Ectodermal cell (in vitro differentiated cells): ENCODE results near the gene NKG7.

Experiments
- H3K27ac ChIP-seq: 2 replicates; pipeline ENCODE4 v1.7.0; 2013; ENCODE audit warnings: mild to moderate bottlenecking, low read depth, low read length; ENCODE audit not compliant: insufficient read depth, poor library complexity, severe bottlenecking
- H3K27me3 ChIP-seq: 2 replicates; pipeline ENCODE4 v1.7.0; 2013; ENCODE audit warnings: mild to moderate bottlenecking, low read length; ENCODE audit not compliant: insufficient read depth, control insufficient read depth, poor library complexity, severe bottlenecking
- H3K36me3 ChIP-seq: one replicate; pipeline ENCODE4 v1.7.0; 2013; ENCODE audit warnings: low read length; ENCODE audit not compliant: control insufficient read depth, insufficient read depth
- H3K4me1 ChIP-seq: one replicate; pipeline ENCODE4 v1.7.0; 2013; ENCODE audit warnings: low read length; ENCODE audit not compliant: control insufficient read depth, insufficient read depth
- H3K4me3 ChIP-seq: 2 replicates; pipeline ENCODE4 v1.7.0; 2013; ENCODE audit warnings: low read depth, low read length, control low read depth; ENCODE audit not compliant: insufficient read depth
- H3K9me3 ChIP-seq: 2 replicates; pipeline ENCODE4 v1.7.0; 2013; ENCODE audit warnings: mild to moderate bottlenecking, low read length, moderate library complexity; ENCODE audit not compliant: control insufficient read depth
- whole genome bisulfite sequencing, 2 experiments: methylation state at CpG; one replicate each; pipeline ENCODE4 v1.1.7; 2013; ENCODE audit warnings: missing lambda C conversion rate in 2 of 2; 5-methylcytosine and 5-hydroxymethylcytosine counted together

Gene NKG7

DNA sequence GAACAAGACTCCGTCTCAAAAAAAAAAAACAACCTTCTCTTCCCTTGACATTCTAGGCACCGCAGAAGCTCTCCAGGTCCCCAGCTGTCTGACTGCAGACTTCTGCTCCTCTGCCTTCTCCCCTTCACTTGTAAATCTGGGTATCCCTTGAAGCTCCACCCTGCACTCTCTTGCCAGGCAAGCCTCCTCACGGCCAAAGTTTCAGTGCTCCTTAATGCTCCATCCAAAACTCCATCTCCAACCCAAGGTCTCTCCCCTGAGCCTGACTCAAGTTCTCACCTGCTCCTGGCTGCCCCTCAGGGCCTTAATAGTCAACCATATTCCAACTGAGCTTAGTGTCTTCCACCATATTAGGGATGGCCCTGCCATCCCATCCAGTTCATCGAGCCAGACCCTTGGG is 2.2 kb downstream of the NKG7 start:
- 90 to 93% methylated on average over 4 of the region's 4 CpGs for WGBS, 2 experiments
- H3K9me3 ChIP-seq: no peaks in the 10 kb centered on the region

DNA sequence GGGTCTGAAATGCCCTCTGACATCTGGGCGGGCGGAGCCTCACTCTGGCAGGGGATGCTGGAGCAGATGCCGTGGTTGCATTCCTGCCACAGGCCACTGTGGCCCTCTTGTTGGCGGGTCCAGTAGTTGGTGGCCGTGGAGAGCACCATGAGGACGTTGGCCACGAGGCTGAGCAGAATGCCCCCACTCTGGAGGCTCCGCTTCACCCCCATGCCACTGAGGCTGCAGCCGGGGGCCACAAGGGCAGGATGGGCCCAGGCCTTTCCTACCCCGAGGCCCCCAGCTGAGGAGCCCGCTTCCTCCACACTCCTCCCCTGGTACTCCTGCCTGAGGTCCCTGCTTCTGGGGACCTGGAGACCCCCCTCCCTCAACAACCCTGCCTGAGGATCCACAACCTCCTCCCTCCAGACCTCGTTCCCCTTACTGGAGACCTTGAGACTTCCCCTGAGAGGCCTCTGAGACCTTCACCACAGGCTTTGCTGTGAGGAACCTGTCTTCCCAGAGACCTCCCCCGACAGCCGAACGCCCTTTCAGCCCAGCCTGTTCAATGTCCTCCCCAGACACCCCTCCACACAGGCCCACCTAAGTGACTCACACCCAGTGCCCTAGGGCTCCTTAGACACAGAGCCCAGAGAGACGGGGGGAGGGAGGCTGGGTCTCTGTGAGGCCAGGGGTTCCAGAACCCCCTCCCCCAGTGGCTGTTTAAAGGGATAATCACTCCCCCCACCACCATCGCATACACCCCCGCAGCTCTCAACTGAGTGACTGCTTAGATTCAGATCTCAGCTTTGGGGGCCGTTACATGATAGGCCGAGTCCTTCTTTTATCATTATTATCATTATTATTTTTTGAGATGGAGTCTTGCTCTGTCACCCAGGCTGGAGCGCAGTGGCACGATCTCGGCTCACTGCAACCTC is 3.8 kb downstream of the NKG7 start, which contains the start of gene CLDND2:
Gene CLDND2 (minus strand): TSS at position 638 of the 917 bp plus-strand sequence. CDS start 426 bp downstream, at position 212.
- H3K27ac ChIP-seq: peak within 1 kb of the TSS; percentile 89

More for the DNA sequence above, 2.2 kb downstream of the NKG7 start:
- no peak overlapping the region for H3K4me3 ChIP-seq
- no peak overlapping the region for H3K27ac ChIP-seq
- H3K27me3 ChIP-seq: no peaks in the 10 kb centered on the region
- H3K36me3 ChIP-seq: no peaks in the 10 kb centered on the region
- peaks cover 16% of the 10 kb centered on the region for H3K4me1 ChIP-seq

DNA sequence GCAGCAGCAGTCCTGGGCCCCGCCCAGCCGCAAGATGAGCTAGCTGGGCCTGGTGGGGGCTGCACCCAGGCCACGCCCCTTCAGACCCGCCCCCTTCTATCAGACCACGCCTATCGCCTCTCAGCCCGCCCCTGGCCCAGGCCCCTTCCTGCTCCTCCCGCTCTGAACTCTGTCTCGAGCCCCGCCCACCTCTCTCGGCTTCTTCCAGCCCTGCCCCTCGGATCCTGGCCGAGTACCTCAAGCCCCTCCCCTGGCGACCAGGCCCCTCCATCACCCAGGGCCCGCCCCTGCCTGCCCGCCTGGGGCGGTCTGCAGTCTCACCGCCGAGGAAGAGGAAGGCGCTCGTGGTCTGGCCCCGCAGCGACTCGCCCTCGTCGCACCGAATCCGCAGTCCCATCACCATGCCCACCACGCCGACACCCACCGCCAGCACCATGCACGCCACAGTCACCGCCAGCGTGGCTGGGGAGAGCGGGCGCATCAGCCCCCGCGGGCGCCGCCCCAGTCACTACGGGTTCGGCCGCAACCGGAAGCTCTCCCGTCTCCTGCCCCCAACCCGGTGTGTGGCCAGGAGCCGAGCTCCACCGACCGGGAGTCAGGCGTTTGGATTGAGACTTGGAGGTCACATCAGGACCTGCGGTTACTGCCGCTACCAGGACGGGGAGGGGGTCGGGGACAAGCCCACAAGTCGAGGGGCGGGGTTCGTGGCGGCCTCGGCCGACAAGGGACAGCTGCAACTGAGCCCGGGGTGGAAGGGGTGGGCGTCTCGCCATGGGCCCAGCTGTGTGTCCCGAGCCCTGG is 4.7 kb downstream of the NKG7 start:
- no peaks in the 10 kb centered on the region for H3K27me3 ChIP-seq
- WGBS, 2 experiments: 0% methylated on average over 64 of the region's 64 CpGs
- H3K4me1 ChIP-seq: peaks cover 16% of the 10 kb centered on the region
- no peaks in the 10 kb centered on the region for H3K9me3 ChIP-seq
- H3K36me3 ChIP-seq: no peaks in the 10 kb centered on the region
- peak overlapping the region; percentile 89 for H3K27ac ChIP-seq
- peak overlapping the region; percentile 86 for H3K4me3 ChIP-seq

More for the DNA sequence above, 3.8 kb downstream of the NKG7 start, which contains the start of gene CLDND2:
- peak within 1 kb of the TSS; percentile 86 for H3K4me3 ChIP-seq
- no peaks in the 10 kb centered on the region for H3K27me3 ChIP-seq
- H3K9me3 ChIP-seq: no peaks in the 10 kb centered on the region
- H3K36me3 ChIP-seq: no peaks in the 10 kb centered on the region
- H3K4me1 ChIP-seq: peaks cover 16% of the 10 kb centered on the region
- WGBS, 2 experiments: 62 to 66% methylated on average over 23 of the region's 23 CpGs

DNA sequence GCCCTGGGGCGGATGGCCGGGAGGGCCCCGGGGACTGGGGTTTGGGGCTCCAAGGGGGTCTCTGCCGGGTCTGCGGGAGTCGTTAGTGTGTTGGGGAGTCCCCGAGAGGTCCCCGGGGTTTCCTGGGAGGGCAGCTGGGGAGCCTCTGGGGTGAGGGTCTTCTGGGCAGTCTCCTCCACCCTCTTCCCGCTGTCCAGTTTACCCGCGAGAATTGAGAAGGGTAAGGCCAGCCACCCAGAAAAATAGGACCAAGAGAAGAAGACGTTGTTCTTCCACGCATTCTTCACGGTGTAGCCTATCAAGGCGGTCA is 5.2 kb downstream of the NKG7 start:
- no peaks in the 10 kb centered on the region for H3K27me3 ChIP-seq
- H3K4me1 ChIP-seq: peaks cover 16% of the 10 kb centered on the region
- 0% methylated on average over 15 of the region's 15 CpGs for WGBS, 2 experiments
- H3K27ac ChIP-seq: peak overlapping the region; percentile 57
- H3K9me3 ChIP-seq: no peaks in the 10 kb centered on the region
- H3K36me3 ChIP-seq: no peaks in the 10 kb centered on the region
- peak overlapping the region; percentile 86 for H3K4me3 ChIP-seq

DNA sequence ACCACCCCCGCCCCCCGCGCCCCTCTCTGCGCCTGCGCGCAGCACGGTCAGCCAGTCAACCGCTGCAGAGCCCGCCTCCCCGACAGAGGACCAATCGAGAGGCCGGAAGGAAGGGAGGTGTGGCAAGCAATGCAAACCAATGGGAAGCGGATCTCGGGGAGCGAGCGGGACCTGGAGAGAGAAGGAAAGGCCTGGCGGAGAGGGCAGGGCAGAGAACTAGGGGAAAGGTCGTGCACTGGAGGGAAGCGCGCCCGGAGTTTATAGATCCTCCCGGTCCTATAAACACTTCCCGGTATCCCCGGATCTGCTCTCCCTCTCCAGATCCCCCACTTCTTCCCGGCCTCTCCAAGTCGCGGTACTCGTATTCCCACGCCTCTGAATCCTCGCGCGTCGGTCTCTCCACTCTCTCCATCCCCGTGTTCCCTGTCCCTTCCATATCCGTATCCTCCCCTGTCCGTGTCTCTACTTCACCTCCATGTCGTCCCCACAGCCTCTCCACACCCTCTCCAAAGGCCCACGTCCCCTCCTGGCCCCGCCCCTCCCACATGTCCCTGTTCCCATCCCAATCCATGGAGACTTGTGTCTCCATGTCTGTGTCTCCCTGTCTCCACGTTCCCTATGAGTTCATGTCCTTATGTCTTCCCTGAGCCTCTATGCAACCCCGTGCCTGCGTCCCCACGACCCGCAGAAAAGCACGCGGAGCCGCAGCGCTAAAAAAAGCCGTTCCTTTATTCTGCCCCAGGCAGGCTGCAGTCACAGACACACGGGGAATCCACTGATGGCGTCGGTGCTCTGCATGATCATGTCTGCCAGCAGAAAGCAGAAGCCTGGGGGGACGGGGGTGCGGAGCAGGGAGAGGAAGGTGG is 5.8 kb downstream of the NKG7 start:
- H3K9me3 ChIP-seq: no peaks in the 10 kb centered on the region
- 0% methylated on average over 54 of the region's 54 CpGs for WGBS, 2 experiments
- H3K27me3 ChIP-seq: no peaks in the 10 kb centered on the region
- peak overlapping the region; percentile 57 for H3K27ac ChIP-seq
- no peaks in the 10 kb centered on the region for H3K36me3 ChIP-seq
- H3K4me3 ChIP-seq: peak overlapping the region; percentile 86
- peaks cover 16% of the 10 kb centered on the region for H3K4me1 ChIP-seq

DNA sequence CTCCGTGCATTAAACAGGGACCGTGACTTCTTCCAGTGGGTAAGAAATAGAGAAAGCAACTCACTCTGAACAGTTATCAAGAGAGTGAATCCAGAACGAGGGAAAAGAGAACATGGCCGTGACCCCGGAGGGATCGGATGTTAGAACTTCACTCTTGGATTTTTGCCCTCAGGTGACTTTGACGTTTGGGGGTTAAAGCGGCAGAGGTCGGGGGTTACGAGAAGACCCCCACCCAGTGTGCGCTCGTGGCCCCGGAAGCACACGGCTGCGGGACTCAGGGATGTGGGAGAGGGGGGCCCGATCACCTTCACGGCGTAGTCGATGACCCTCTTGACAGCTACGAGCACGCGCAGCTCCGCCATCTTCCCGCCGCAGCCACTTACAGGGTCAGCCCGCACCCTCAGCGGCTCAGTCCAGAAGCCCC is 6.5 kb downstream of the NKG7 start, which contains the start of gene ETFB:
Gene ETFB (minus strand): TSS at position 424 of the 424 bp plus-strand sequence. CDS start 62 bp downstream, at position 362.
- H3K27ac ChIP-seq: peak within 1 kb of the TSS; percentile 57
- H3K9me3 ChIP-seq: no peaks in the 10 kb centered on the region
- H3K4me3 ChIP-seq: peak within 1 kb of the TSS; percentile 86
- H3K4me1 ChIP-seq: peaks cover 16% of the 10 kb centered on the region
- H3K27me3 ChIP-seq: no peaks in the 10 kb centered on the region
- WGBS, 2 experiments: 1% methylated on average over 27 of the region's 27 CpGs
- no peaks in the 10 kb centered on the region for H3K36me3 ChIP-seq

DNA sequence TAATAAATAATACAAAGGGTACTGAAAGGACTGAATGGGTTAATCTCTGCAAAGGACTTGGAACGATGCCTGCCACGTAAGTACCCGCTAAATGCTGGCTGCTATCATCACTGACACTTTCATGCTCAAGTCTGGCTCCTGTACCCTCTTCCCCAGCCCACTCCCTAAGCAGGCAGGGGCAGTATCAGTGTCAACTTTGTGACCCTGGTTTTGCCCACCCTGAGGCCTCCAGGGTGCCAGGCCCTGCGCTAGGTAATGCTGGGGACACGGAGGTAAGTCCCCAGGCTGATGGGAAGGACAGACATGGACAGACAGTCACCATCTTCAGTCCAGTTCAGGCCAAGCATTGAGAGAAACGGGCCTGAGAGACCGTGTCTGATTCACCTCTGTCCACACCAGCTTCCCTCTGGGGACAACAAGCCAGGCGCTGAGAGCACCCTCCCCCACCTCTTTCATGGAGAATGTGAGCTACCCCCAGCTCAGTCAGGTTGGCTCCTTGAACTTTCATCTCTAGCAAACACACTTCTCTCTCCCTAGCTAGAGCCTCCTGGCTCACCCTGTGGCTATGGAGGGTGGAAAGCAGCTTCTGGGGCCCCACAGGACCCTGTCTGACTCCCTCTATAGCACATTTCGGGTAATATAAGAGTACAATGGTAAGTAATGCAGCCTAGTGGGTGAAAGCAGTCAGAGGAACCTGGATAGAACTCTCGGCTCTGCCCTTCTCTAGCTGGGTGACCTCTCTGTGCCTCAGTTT is 7.1 kb downstream of the NKG7 start:
- H3K4me3 ChIP-seq: peak overlapping the region; percentile 86
- no peak overlapping the region for H3K27ac ChIP-seq
- H3K9me3 ChIP-seq: no peaks in the 10 kb centered on the region
- WGBS, 2 experiments: 53% methylated on average over 10 of the region's 10 CpGs
- H3K4me1 ChIP-seq: peaks cover 16% of the 10 kb centered on the region
- H3K27me3 ChIP-seq: no peaks in the 10 kb centered on the region
- no peaks in the 10 kb centered on the region for H3K36me3 ChIP-seq

DNA sequence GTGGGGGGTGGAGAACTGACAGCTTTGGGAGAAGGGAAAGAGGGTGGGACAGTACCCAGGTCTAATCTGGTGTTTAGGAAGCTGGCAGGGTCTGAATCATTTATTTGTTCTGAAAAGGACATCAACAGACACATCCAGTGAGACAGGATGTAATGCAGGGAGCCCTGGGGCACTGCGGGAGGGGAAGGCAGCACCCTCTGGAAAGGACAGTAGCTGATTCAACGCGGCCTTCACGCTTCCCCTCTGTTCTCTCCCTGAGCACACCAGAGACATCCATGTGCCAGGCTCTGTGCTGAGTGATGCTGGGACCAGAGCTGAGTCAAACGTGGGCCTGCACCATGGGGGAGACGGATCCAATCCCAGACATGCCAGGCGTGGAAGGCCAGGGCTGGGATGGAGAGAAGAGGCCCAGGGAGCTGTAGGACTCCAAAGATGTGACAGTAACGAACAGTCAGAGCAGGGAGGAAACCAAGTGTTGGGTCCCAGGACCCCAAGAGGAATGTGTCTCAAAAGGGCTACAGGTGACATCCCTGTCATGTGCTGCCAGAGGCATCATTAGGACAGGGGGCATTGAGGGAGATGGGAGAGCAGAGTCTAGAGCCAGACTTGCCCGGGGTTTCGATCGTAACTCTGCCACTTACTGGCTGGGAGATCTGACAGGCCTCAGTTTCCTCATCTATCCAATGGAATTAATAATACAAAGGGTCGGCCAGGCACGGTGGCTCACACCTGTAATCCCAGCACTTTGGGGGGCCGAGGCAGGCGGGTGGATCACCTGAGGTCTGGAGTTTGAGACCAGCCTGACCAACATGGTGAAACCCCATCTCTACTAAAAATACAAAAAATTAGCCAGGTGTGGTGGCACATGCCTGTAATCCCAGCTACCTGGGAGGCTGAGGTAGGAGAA is 8.0 kb downstream of the NKG7 start:
- WGBS, 2 experiments: 85% methylated on average over 15 of the region's 15 CpGs
- Histone ChIP-seq H3K9me3 (no peaks in the 10 kb centered on the region), H3K4me1 (peaks cover 16% of the 10 kb centered on the region), H3K27ac (no peak overlapping the region), H3K27me3 (no peaks in the 10 kb centered on the region), H3K36me3 (no peaks in the 10 kb centered on the region), H3K4me3 (no peak overlapping the region)
